GM18861 (cell line): Measurements from ENCODE around the gene ANKRD9.
"Not testable (repeated sequence)": the region's sequence is repeated elsewhere in the genome, so short reads cannot be mapped to it uniquely, and the experiment has no call there.

Experiments
- ATAC-seq: cut with Tn5 transposase; IDR thresholded peaks from one replicate; pipeline ENCODE4 v1.9.1; 2021; ENCODE audit not compliant: unreplicated experiment

Gene ANKRD9, protein sequence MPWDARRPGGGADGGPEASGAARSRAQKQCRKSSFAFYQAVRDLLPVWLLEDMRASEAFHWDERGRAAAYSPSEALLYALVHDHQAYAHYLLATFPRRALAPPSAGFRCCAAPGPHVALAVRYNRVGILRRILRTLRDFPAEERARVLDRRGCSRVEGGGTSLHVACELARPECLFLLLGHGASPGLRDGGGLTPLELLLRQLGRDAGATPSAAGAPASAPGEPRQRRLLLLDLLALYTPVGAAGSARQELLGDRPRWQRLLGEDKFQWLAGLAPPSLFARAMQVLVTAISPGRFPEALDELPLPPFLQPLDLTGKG

GRCh38 chr14:102509746-102510615 lies at the start of gene ANKRD9:
TSS of gene ANKRD9 (minus strand) at chr14:102509776. CDS start at chr14:102507889, 1,887 bp downstream.
- ATAC-seq: peak; percentile 71

DNA sequence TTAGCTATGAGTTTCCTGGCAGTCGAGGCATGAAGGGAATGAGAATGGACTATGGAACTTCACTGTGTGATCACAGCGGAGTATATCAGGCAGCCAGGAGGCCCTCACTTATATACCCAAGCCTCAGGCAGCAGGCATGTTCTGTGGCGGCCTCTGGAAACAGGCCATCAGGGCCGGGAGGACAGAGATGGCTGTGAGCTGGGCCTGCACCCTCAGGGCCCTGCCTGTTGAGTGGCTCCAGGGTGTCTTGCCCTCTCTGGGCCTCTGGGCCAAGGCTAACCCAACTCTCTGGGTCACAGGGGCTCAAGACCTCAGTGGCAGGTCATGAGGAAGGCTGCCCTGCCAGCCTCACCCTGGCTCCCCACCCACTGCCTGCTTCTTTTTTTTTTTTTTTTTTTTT lies 49.0 kb upstream of the ANKRD9 start:
- no peak for ATAC-seq

DNA sequence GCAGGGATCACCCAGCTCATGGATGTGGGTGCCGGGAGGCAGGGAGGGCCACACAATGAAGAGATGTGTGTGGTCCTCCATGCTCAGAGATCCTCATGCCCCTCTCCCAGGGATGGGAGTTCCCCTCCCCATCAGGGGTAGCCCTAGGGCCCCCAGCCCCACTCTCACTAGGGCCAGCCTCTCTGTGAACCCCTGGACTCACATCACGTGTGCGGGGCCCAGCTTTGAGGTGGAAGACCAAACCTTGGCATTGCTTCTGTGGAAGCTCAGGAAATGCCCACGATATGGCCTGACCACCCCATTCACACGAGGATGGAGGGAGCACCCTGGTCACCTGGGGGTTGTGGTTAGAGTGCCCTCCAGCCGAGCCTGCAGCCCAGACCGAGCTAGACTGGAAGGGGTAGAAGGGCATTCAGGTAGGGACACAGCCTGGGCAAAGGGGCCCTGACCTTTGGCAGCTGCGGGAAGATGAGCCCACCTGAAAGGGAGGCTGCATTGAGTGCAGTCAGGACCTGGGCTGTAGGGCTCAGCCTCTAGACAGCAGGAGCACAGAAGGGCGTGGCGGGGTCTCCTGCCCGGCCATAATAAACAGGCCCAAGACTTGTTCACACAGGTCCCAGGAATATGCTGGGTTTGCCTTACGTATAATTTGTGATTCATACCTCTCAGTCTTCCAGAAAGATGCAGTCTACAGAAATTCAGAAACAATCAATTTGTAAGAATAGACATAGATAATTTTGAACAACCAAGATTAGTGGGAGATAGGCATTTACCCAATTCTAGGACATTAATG lies 48.1 kb upstream of the ANKRD9 start:
- no peak for ATAC-seq

DNA sequence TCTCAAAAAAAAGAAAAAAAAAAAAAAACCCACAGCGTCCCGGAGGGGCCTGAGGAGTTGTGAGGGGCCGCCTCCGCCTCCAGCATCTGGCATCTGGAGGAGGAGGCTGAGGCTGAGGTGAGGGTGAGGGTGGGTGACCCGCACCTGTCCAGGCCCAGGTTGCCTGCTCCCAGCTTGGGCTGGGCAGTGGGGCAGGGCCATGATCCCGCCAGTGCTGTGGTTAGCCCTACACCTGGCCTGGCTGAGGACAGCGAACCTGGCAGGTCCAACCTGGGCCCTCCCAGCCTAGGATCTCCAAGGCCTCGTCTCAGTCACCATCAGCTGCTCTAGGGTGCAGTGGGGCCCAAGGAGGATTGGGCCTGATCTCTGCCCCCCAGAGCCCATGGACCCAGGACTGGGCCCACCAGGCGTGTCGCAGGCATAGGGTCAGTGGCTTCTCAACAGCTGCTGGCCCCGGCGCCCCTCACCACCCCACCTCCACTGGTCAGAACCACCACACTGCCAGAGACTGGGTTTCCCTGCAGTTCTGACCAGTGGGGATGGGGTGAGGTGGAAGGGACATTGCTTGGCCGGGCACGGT lies 46.6 kb upstream of the ANKRD9 start:
- ATAC-seq: no peak

GRCh38 chr14:102554821-102555819 lies 45.5 kb upstream of the ANKRD9 start:
- no peak for ATAC-seq

DNA sequence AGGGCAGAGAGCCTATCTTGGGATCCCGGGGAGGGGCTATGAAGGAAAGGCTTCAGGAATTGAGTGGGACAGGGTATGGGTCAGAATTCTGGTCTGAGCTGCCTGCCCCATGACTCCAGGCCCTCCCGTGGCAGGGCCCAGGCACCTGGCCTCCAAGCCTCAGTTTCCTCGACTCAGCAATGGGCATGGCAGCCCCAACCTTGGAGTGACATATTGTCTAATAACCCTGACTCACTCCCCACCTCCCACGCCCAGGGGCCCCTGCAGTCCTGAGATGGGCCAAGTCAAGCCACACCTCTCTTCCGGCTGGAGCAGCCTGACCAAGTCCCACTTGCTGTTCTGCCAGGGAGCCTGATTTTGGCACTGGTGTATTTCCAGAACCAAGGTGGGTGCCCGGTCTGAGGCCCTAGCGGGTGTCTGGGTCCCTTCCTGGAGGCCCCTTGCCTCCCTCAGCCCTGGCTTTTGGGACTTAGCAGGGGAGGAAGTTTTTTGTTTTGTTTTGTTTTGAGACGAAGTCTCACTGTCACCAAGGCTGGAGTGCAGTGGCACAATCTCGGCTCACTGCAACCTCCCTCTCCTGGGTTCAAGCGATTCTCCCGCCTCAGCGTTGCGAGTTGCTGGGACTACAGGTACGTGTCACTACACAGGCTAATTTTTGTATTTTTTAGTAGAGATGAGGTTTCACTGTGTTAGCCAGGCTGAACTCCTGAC lies 42.6 kb upstream of the ANKRD9 start:
- ATAC-seq: no peak

GRCh38 chr14:102550927-102551401 lies 41.4 kb upstream of the ANKRD9 start:
- not testable (repeated sequence) for ATAC-seq

- ATAC-seq: no peak
These were observed 39.2 kb upstream of the ANKRD9 start for GRCh38 chr14:102548616-102549240.

GRCh38 chr14:102545461-102546265 lies 36.1 kb upstream of the ANKRD9 start:
- no peak for ATAC-seq

- no peak for ATAC-seq
These were observed 35.3 kb upstream of the ANKRD9 start for GRCh38 chr14:102544747-102545460.

DNA sequence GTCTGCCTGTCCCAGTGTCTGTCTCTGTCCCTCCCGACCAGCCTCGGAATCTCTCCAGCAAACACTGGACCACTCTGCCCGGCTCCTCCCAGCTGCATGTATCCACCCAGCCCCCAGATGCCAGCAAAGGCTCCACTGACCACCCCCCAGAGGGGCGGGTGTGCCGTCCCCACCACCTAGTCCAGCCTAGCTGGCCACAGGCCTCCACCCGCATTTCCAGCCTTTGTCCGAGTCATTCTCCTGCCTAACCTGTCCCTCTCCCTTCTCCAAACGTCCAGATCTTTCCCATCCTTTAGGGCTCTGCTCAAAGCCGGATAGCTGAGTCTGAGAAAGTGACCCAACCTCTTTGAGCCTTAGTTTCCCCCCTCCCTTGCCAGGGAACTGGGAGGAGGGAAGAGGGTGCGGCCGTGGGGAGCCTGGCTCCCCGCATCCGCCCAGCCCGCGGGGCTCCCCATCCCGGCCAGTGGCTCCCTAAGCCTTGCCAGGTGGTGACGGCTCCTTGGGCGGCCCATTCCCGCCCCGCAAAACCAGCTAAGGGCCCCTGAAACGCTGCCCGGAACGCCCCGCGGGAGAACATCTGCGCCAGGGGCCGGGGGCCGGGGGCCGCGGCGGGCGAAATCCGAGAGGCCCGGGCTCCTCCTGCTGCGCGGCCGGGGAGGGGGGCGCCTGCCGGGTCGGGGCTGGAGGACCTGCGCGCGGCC lies 34.6 kb upstream of the ANKRD9 start:
- no peak for ATAC-seq

- ATAC-seq: no peak
These were observed 32.2 kb upstream of the ANKRD9 start for GRCh38 chr14:102541771-102542170.

DNA sequence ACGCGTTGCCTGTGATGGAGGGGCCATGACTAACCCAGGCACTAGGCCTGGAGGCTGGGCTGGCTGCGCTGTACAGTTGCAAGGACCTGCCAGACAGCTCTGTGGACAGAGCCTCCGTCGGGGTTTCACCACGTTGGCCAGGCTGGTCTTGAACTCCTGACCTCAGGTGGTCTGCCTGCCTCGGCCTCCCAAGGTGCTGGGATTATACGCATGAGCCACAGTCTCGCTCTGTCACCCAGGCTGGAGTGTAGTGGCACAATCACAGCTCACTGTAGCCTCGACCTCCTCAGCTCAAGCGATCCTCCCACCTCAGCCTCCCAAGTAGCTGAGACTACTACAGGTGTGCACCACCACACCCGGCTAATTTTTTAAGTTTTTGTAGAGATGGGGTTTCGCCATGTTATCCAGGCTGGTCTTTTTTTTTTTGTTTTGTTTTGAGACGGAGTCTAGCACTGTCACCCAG lies 31.5 kb upstream of the ANKRD9 start:
- not testable (repeated sequence) for ATAC-seq

GRCh38 chr14:102540315-102541028 lies 30.9 kb upstream of the ANKRD9 start:
- ATAC-seq: no peak

GRCh38 chr14:102539544-102540314 lies 30.2 kb upstream of the ANKRD9 start:
- no peak for ATAC-seq
